Fibroblast of lung (primary cell): ENCODE data around the gene ARHGDIA.

Experiments used
- EZH2 ChIP-seq: IDR thresholded peaks from 2 replicates; pipeline ENCODE4 v1.5.1; 2012; ENCODE audit warnings: low read length, control low read depth, mild to moderate bottlenecking; ENCODE audit errors: missing control alignments
- TF ChIP-seq, protein P1 (sequence below), 2 donors: IDR thresholded peaks in 1 of 2; conservative IDR thresholded peaks in 1 of 2; 1 replicate in 1 of 2; 2 replicates in 1 of 2; pipeline ENCODE4 v1.5.1; 2011 to 2012; ENCODE audit warnings: low read length in 2 of 2, control low read depth in 1 of 2, inconsistent platforms in 1 of 2, low read depth in 1 of 2, mild to moderate bottlenecking in 1 of 2

GRCh38 chr17:81908793-81909192 is 37.7 kb upstream of the ARHGDIA start:
- TF ChIP-seq, protein P1, sequence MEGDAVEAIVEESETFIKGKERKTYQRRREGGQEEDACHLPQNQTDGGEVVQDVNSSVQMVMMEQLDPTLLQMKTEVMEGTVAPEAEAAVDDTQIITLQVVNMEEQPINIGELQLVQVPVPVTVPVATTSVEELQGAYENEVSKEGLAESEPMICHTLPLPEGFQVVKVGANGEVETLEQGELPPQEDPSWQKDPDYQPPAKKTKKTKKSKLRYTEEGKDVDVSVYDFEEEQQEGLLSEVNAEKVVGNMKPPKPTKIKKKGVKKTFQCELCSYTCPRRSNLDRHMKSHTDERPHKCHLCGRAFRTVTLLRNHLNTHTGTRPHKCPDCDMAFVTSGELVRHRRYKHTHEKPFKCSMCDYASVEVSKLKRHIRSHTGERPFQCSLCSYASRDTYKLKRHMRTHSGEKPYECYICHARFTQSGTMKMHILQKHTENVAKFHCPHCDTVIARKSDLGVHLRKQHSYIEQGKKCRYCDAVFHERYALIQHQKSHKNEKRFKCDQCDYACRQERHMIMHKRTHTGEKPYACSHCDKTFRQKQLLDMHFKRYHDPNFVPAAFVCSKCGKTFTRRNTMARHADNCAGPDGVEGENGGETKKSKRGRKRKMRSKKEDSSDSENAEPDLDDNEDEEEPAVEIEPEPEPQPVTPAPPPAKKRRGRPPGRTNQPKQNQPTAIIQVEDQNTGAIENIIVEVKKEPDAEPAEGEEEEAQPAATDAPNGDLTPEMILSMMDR (conservative IDR thresholded peaks at IDR 0.05 in 1 of 2, IDR thresholded peaks at IDR 0.05 in 1 of 2; ENCODE audit: low read depth in 1 of 2, low read length in 2 of 2) = no peak
- no peak for TF ChIP-seq EZH2
